ENCODE measurements around the gene WBP2.

WBP2 gene

DNA sequence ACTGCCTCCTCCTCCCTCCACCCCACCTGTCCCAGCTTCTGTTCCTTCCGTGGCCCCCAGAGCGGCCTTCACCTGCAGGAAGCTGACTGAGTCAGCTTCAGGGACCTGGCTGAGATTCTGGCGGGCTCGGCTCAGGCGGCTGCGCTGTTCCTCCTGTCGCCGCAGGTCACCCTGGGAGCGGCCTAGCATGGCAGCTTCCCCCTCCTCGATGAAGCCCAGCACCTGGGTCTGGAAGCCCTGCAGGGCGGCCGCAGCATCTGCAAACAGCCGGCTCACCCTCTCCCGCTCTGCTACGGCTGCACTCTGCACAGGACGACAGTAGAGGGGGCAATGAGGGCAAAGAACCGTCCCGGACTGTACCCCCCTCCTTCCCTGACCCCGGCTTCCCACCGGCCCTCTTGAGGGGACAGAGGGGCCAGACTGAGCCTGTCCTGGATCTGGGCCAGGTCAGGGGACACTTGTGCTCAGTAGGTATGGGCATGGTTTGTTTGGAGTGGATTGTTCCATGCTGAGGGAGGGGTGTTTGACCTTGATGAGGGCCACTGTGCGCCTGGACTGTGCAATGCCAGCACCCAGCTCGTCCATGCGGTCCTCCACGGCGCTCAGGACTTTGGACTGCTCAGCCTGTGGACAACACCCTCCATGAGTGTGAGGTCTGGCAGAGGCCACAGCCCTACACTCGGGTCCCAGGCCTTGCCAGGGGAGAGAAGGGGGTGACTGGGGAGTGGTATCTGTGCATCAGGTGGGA lies 21.2 kb upstream of the WBP2 start:
- H3K9ac ChIP-seq (ENCODE audit: low read length): peak overlapping the region; percentile 100
- peak; percentile 95 for DNase-seq
- peaks cover 4% of the 10 kb centered on the region; the same call in 1 of the 2 replicates for H3K36me3 ChIP-seq (replicated peaks; ENCODE audit: insufficient read depth, low read length)
- H3K4me1 ChIP-seq (ENCODE audit: low read length): peaks cover 28% of the 10 kb centered on the region
- no peaks in the 10 kb centered on the region for H3K9me2 ChIP-seq (replicated peaks; ENCODE audit: insufficient read depth, low read length)
- H2AFZ ChIP-seq (ENCODE audit: low read length): no peak overlapping the region
- H3K4me2 ChIP-seq (ENCODE audit: low read depth, low read length): peak overlapping the region; percentile 97
- peak overlapping the region; percentile 92 for H3K4me3 ChIP-seq (ENCODE audit: low read length)
- no peaks in the 10 kb centered on the region for H3K9me3 ChIP-seq (replicated peaks; ENCODE audit: insufficient read depth, low read length)
- H3K27ac ChIP-seq (ENCODE audit: low read length): peak overlapping the region; percentile 99
- H3K27me3 ChIP-seq (replicated peaks; ENCODE audit: insufficient read depth, low read length): no peaks in the 10 kb centered on the region
- H3K79me2 ChIP-seq (ENCODE audit: low read length): peaks cover 35% of the 10 kb centered on the region
- no peaks in the 10 kb centered on the region for H4K20me1 ChIP-seq (ENCODE audit: insufficient read depth, low read length)
- TF ChIP-seq CTCF (IDR thresholded peaks at IDR 0.05; ENCODE audit: low read length) (peak; percentile 50), EZH2phosphoT487 (IDR thresholded peaks at IDR 0.05; ENCODE audit: low read length) (no peak), EZH2 (optimal IDR thresholded peaks at IDR 0.05; ENCODE audit: low read depth, low read length) (no peak)
- peaks cover 45% of the 10 kb centered on the region for H3F3A ChIP-seq (ENCODE audit: insufficient read depth, low read length)

- H2AFZ ChIP-seq (ENCODE audit: low read length): no peak overlapping the region
- peak overlapping the region; percentile 97 for H3K4me2 ChIP-seq (ENCODE audit: low read depth, low read length)
Observed at GRCh38 chr17:75875940-75876189, 20.7 kb upstream of the WBP2 start.

DNA sequence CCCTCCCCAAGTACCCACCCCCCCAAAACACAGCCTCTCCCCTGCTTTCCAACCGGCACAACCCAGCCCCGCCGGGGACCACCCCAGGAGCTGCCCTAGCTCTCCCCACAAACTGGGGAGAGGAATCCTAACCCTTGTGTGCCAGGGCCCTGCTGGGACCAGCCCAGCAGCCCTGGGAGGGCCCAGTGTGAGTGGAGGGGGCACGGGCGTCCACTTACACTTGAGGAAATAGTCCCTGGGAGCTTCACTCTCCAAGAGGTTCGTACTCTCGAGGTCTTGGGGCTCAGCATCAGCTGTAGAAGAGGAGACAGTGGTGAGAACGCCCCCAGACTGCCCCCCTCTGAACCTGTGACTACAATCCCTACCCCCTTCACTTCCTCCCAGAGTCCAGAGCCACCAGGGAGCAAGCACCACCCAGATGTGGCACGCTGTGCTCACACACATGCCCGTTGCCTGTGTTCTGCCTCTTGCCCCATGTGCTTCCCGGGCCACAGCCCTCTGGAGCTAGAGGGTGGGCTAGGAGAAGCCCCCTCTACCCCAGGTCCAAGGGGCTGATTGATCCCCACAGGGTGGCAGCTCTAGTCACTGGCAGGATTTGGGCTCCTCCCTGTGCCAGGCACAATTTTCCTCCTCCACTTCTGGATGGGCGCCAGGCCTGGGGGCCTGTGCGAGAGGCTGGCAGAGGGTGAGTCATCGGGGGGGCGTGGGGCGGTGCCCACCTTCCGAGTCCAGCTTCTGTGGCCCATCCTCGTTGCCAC lies 20.2 kb upstream of the WBP2 start:
- Histone ChIP-seq H2AFZ (ENCODE audit: low read length) (no peak overlapping the region), H3K4me1 (ENCODE audit: low read length) (peaks cover 28% of the 10 kb centered on the region), H3K27me3 (replicated peaks; ENCODE audit: insufficient read depth, low read length) (no peaks in the 10 kb centered on the region), H3F3A (ENCODE audit: insufficient read depth, low read length) (peaks cover 45% of the 10 kb centered on the region), H3K79me2 (ENCODE audit: low read length) (peaks cover 35% of the 10 kb centered on the region), H3K4me3 (ENCODE audit: low read length) (peak overlapping the region; percentile 92), H3K4me2 (ENCODE audit: low read depth, low read length) (peak overlapping the region; percentile 97), H3K27ac (ENCODE audit: low read length) (peak overlapping the region; percentile 99), H3K36me3 (replicated peaks; ENCODE audit: insufficient read depth, low read length) (peaks cover 4% of the 10 kb centered on the region; the same call in 1 of the 2 replicates), H3K9ac (ENCODE audit: low read length) (peak overlapping the region; percentile 100), H4K20me1 (ENCODE audit: insufficient read depth, low read length) (no peaks in the 10 kb centered on the region), H3K9me3 (replicated peaks; ENCODE audit: insufficient read depth, low read length) (no peaks in the 10 kb centered on the region), H3K9me2 (replicated peaks; ENCODE audit: insufficient read depth, low read length) (no peaks in the 10 kb centered on the region)
- TF ChIP-seq EZH2phosphoT487 (IDR thresholded peaks at IDR 0.05; ENCODE audit: low read length) (no peak), CTCF (IDR thresholded peaks at IDR 0.05; ENCODE audit: low read length) (no peak), EZH2 (optimal IDR thresholded peaks at IDR 0.05; ENCODE audit: low read depth, low read length) (no peak)
- no peak for DNase-seq

More at GRCh38 chr17:75875940-75876189, 20.7 kb upstream of the WBP2 start:
- Histone ChIP-seq H3K9ac (ENCODE audit: low read length) (peak overlapping the region; percentile 100), H3K36me3 (replicated peaks; ENCODE audit: insufficient read depth, low read length) (peaks cover 4% of the 10 kb centered on the region; the same call in 1 of the 2 replicates), H3K79me2 (ENCODE audit: low read length) (peaks cover 35% of the 10 kb centered on the region), H3K9me3 (replicated peaks; ENCODE audit: insufficient read depth, low read length) (no peaks in the 10 kb centered on the region), H3K4me1 (ENCODE audit: low read length) (peaks cover 28% of the 10 kb centered on the region), H3K4me3 (ENCODE audit: low read length) (peak overlapping the region; percentile 92), H4K20me1 (ENCODE audit: insufficient read depth, low read length) (no peaks in the 10 kb centered on the region), H3K9me2 (replicated peaks; ENCODE audit: insufficient read depth, low read length) (no peaks in the 10 kb centered on the region), H3K27me3 (replicated peaks; ENCODE audit: insufficient read depth, low read length) (no peaks in the 10 kb centered on the region), H3F3A (ENCODE audit: insufficient read depth, low read length) (peaks cover 45% of the 10 kb centered on the region), H3K27ac (ENCODE audit: low read length) (peak overlapping the region; percentile 99)
- no peak for TF ChIP-seq EZH2phosphoT487 (IDR thresholded peaks at IDR 0.05; ENCODE audit: low read length)
- no peak for DNase-seq

Data from MM.1S (cell line).